ENCODE data around the gene SLC35A3. TPM values are rescaled to one million over a fixed set of nuclear protein-coding genes. Genes with fewer than 3 reads are reported as not detected.

SLC35A3 gene
- total and polyA plus RNA-seq, 2 of the 4 experiments (the other 2 are of a cell fraction): 9.6 to 13.6 TPM

- POLR2A ChIA-PET (ENCODE audit: unreplicated experiment): no interaction called here
- H2AFZ ChIP-seq (replicated peaks; ENCODE audit: low read length, poor library complexity): no peak overlapping the region
- no peaks in the 10 kb centered on the region for H4K20me1 ChIP-seq (ENCODE audit: insufficient read depth, low read length)
- H3K9me1 ChIP-seq (ENCODE audit: insufficient read depth, low read length): no peaks in the 10 kb centered on the region
- no peak overlapping the region for H3K56ac ChIP-seq (ENCODE audit: extremely low read depth, insufficient read depth, low read length)
- H3K23ac ChIP-seq (ENCODE audit: low read depth, low read length): no peak overlapping the region
- H3K36me3 ChIP-seq (ENCODE audit: control insufficient read depth, insufficient read depth, low read length): no peaks in the 10 kb centered on the region
- no peak overlapping the region for H2AK5ac ChIP-seq (ENCODE audit: low read depth, low read length)
- no peak overlapping the region for H4K5ac ChIP-seq (ENCODE audit: low read depth, low read length)
- in situ Hi-C loops (cut with MboI; ENCODE audit: low sequenced_read_pairs): no loop called here
- no peak overlapping the region for H3K4me3 ChIP-seq (ENCODE audit: insufficient read depth, low read depth, low read length)
- no TSS peak for BruUV-seq (replicated peaks)
- no peak overlapping the region for H3K18ac ChIP-seq (ENCODE audit: low read depth, low read length)
- H4K8ac ChIP-seq (ENCODE audit: low read depth in 2 of 2, low read length in 2 of 2): no peak overlapping the region
- H3K4ac ChIP-seq (ENCODE audit: low read depth, low read length): no peak overlapping the region
- H3K9ac ChIP-seq (ENCODE audit: low read depth, low read length): no peak overlapping the region
- no peak for ATAC-seq (ENCODE audit: low read depth)
- H3K9me3 ChIP-seq (ENCODE audit: control insufficient read depth, insufficient read depth, low read length): no peaks in the 10 kb centered on the region
- H2BK20ac ChIP-seq (ENCODE audit: low read depth, low read length): no peak overlapping the region
- H3K79me1 ChIP-seq (ENCODE audit: low read depth in 1 of 2, low read length in 2 of 2): no peaks in the 10 kb centered on the region
- no peak overlapping the region for H2BK120ac ChIP-seq (ENCODE audit: low read depth, low read length)
- H3K27ac ChIP-seq (ENCODE audit: insufficient read depth, low read length): no peak overlapping the region
- H2BK15ac ChIP-seq (ENCODE audit: low read depth, low read length): no peak overlapping the region
- no peak overlapping the region for H2AK9ac ChIP-seq (replicated peaks; ENCODE audit: low read depth, low read length, poor library complexity)
- CTCF ChIA-PET: interaction anchor here (0.6 to 1.0 kb wide), 4 partner anchors 8 to 23 kb away, joined by 3 to 5 read pairs (median 4); no protein-coding TSS in a partner anchor
- no CpG with 5 or more reads among the region's 3 CpGs for WGBS, 2 experiments (ENCODE audit: extremely low coverage in 2 of 2, insufficient read length in 1 of 2)
- TF ChIP-seq RAD21 (IDR thresholded peaks at IDR 0.05; ENCODE audit: low read length) (no peak), MXI1 (IDR thresholded peaks at IDR 0.05; ENCODE audit: borderline replicate concordance, low read depth, low read length) (no peak), ELK1 (IDR thresholded peaks at IDR 0.05; ENCODE audit: borderline replicate concordance, low read depth, low read length) (no peak), FOS (IDR thresholded peaks at IDR 0.05; ENCODE audit: low read depth, low read length) (no peak), USF2 (IDR thresholded peaks at IDR 0.05; ENCODE audit: low read depth, low read length) (no peak), SMC3 (IDR thresholded peaks at IDR 0.05; ENCODE audit: low read depth, low read length) (no peak), CHD1 (IDR thresholded peaks at IDR 0.05; ENCODE audit: low read depth, low read length) (no peak), NFE2L2 (IDR thresholded peaks at IDR 0.05; ENCODE audit: low read depth, low read length) (no peak), MAFK (IDR thresholded peaks at IDR 0.05; ENCODE audit: low read depth, low read length) (no peak), RFX5 (IDR thresholded peaks at IDR 0.05; ENCODE audit: low read depth, low read length) (no peak), BHLHE40 (IDR thresholded peaks at IDR 0.05; ENCODE audit: low read depth, low read length) (no peak), RCOR1 (IDR thresholded peaks at IDR 0.05; ENCODE audit: insufficient replicate concordance, low read length) (no peak), CTCF (conservative IDR thresholded peaks at IDR 0.05; ENCODE audit: low read depth, low read length) (no peak), POLR2A (IDR thresholded peaks at IDR 0.05; ENCODE audit: low read depth, low read length) (no peak), MAZ (IDR thresholded peaks at IDR 0.05; ENCODE audit: borderline replicate concordance, low read depth, low read length) (no peak), CEBPB (IDR thresholded peaks at IDR 0.05; ENCODE audit: low read depth, low read length) (no peak)
- dilution Hi-C loops (cut with HindIII; ENCODE audit: low sequenced_read_pairs, unreplicated experiment): no loop called here
- H3K27me3 ChIP-seq (ENCODE audit: control insufficient read depth, insufficient read depth, low read length): peaks cover 4% of the 10 kb centered on the region; the same call in 1 of the 2 replicates
- no peak overlapping the region for H2BK5ac ChIP-seq (ENCODE audit: low read depth, low read length, poor library complexity, severe bottlenecking)
- no peak overlapping the region for H3K4me2 ChIP-seq (ENCODE audit: low read depth, low read length)
- no peak overlapping the region for H4K91ac ChIP-seq (ENCODE audit: insufficient read depth, low read depth, low read length)
- no peak overlapping the region for H3K14ac ChIP-seq (replicated peaks; ENCODE audit: low read depth, low read length)
- intact Hi-C loops (cut with micrococcal nuclease): no loop called here
- H3K4me1 ChIP-seq (ENCODE audit: control insufficient read depth, insufficient read depth, low read length): no peaks in the 10 kb centered on the region
- DNase-seq: no peak
Measured at GRCh38 chr1:99936071-99936470, 33.7 kb upstream of the SLC35A3 start.
